ENCODE data around the gene AGBL1.

AGBL1 gene

DNA sequence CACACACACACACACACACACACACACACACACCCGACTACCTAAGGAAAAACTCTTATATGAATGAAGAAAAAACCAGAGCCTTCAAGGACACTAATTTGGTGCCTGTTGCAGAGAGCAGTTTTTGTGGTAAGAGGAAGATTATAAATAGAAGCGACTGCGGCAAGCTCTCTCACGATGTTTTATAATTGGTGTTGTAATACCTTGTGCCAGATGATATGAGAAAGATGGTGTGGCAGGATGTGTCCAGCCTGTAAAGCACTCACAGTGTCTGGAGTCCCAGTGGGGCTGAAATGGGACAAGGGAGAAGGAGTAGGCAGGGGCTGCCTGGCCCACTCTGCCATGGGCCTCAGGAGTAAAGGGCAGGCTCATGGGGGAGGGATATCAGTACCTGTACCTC is 839.9 kb downstream of the AGBL1 start:
- Histone ChIP-seq H3K27ac (ENCODE audit: low read depth, low read length) (no peak overlapping the region), H3K27me3 (ENCODE audit: insufficient read depth, low read length) (no peaks in the 10 kb centered on the region), H3K4me1 (ENCODE audit: insufficient read depth, low read length) (peaks cover 10% of the 10 kb centered on the region), H3K9ac (ENCODE audit: low read depth, low read length) (no peak overlapping the region), H3K4me3 (ENCODE audit: low read length) (no peak overlapping the region), H3K36me3 (ENCODE audit: insufficient read depth, low read length) (no peaks in the 10 kb centered on the region), H3K9me3 (ENCODE audit: insufficient read depth, low read depth, low read length) (no peaks in the 10 kb centered on the region)
- WGBS = 97% methylated on average over 3 of the region's 4 CpGs

GRCh38 chr15:86929461-86929860 is 849.8 kb downstream of the AGBL1 start:
- 94% methylated on average over 2 of the region's 2 CpGs for WGBS
- no peak overlapping the region for H3K4me3 ChIP-seq (ENCODE audit: low read length)
- no peaks in the 10 kb centered on the region for H3K4me1 ChIP-seq (ENCODE audit: insufficient read depth, low read length)
- H3K27me3 ChIP-seq (ENCODE audit: insufficient read depth, low read length) = no peaks in the 10 kb centered on the region
- no peaks in the 10 kb centered on the region for H3K9me3 ChIP-seq (ENCODE audit: insufficient read depth, low read depth, low read length)
- no peaks in the 10 kb centered on the region for H3K36me3 ChIP-seq (ENCODE audit: insufficient read depth, low read length)
- no peak overlapping the region for H3K27ac ChIP-seq (ENCODE audit: low read depth, low read length)
- H3K9ac ChIP-seq (ENCODE audit: low read depth, low read length) = no peak overlapping the region

DNA sequence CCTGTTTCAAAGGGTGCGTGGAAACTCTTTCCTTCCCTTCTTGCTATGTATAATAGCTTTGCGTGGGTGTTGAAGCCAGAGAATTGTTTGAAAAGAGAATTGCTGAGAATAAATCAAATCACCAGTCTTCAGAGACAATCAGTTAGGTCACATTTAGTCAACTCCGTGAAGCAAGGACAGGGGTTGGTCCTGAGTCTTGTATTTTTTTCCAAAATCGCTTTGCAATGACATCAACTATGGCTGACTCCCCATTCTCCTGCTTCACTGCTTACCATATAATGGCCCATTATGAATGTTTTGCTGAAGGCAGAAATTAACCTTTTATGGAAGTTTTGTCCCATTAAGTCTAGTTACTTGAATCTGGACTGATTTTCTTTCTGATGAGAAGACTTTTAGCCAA is 852.8 kb downstream of the AGBL1 start:
- Histone ChIP-seq H3K4me1 (ENCODE audit: insufficient read depth, low read length) (0 out of 2 replicates have a peak, but pooled peaks cover 3% of the 10 kb centered on the region), H3K36me3 (ENCODE audit: insufficient read depth, low read length) (no peaks in the 10 kb centered on the region), H3K9ac (ENCODE audit: low read depth, low read length) (no peak overlapping the region), H3K4me3 (ENCODE audit: low read length) (no peak overlapping the region), H3K27me3 (ENCODE audit: insufficient read depth, low read length) (no peaks in the 10 kb centered on the region), H3K27ac (ENCODE audit: low read depth, low read length) (no peak overlapping the region), H3K9me3 (ENCODE audit: insufficient read depth, low read depth, low read length) (no peaks in the 10 kb centered on the region)
- WGBS = 87% methylated on average over 3 of the region's 4 CpGs

- Histone ChIP-seq H3K4me1 (ENCODE audit: insufficient read depth, low read length) (peaks cover 11% of the 10 kb centered on the region; the same call in 1 of the 2 replicates), H3K9me3 (ENCODE audit: insufficient read depth, low read depth, low read length) (no peaks in the 10 kb centered on the region), H3K27me3 (ENCODE audit: insufficient read depth, low read length) (no peaks in the 10 kb centered on the region), H3K4me3 (ENCODE audit: low read length) (no peak overlapping the region), H3K36me3 (ENCODE audit: insufficient read depth, low read length) (no peaks in the 10 kb centered on the region), H3K27ac (ENCODE audit: low read depth, low read length) (no peak overlapping the region), H3K9ac (ENCODE audit: low read depth, low read length) (no peak overlapping the region)
- 85% methylated on average over 8 of the region's 8 CpGs for WGBS
Observed at GRCh38 chr15:86935841-86936240, 856.2 kb downstream of the AGBL1 start.

DNA sequence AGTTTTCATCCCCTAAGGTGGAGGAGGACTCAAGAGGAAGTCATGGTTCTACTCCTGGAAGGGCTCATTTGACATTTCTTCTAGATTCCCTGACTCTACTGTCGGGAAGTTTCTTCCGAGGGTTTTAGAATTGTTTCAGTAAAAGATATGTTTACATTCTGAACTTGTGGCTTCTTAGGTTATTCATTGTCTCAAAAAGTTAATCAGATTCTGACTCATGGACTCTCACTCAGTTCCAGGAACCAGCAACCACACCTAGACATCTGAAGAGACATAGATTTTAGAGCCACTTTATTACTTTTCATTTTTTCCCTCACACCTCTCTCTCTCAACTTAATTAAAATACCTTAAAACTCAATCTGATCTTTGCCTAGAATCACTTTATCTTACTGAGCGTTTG is 862.6 kb downstream of the AGBL1 start:
- no peak overlapping the region for H3K4me3 ChIP-seq (ENCODE audit: low read length)
- H3K36me3 ChIP-seq (ENCODE audit: insufficient read depth, low read length) = no peaks in the 10 kb centered on the region
- no peak overlapping the region for H3K27ac ChIP-seq (ENCODE audit: low read depth, low read length)
- no peak overlapping the region for H3K9ac ChIP-seq (ENCODE audit: low read depth, low read length)
- H3K4me1 ChIP-seq (ENCODE audit: insufficient read depth, low read length) = peaks cover 9% of the 10 kb centered on the region; the same call in 1 of the 2 replicates
- 0 out of 2 replicates have a peak, but pooled peaks cover 3% of the 10 kb centered on the region for H3K9me3 ChIP-seq (ENCODE audit: insufficient read depth, low read depth, low read length)
- H3K27me3 ChIP-seq (ENCODE audit: insufficient read depth, low read length) = no peaks in the 10 kb centered on the region
- WGBS = 92% methylated on average over 3 of the region's 3 CpGs

- Histone ChIP-seq H3K27me3 (ENCODE audit: insufficient read depth, low read length) (no peaks in the 10 kb centered on the region), H3K4me3 (ENCODE audit: low read length) (no peak overlapping the region), H3K27ac (ENCODE audit: low read depth, low read length) (no peak overlapping the region), H3K9me3 (ENCODE audit: insufficient read depth, low read depth, low read length) (no peaks in the 10 kb centered on the region), H3K9ac (ENCODE audit: low read depth, low read length) (no peak overlapping the region), H3K4me1 (ENCODE audit: insufficient read depth, low read length) (no peaks in the 10 kb centered on the region), H3K36me3 (ENCODE audit: insufficient read depth, low read length) (no peaks in the 10 kb centered on the region)
- WGBS = 93% methylated on average over 4 of the region's 4 CpGs
Observed at GRCh38 chr15:86948719-86949118, 869.0 kb downstream of the AGBL1 start.

- Histone ChIP-seq H3K4me3 (ENCODE audit: low read length) (no peak overlapping the region), H3K4me1 (ENCODE audit: insufficient read depth, low read length) (no peaks in the 10 kb centered on the region), H3K9me3 (ENCODE audit: insufficient read depth, low read depth, low read length) (no peaks in the 10 kb centered on the region), H3K9ac (ENCODE audit: low read depth, low read length) (no peak overlapping the region), H3K27ac (ENCODE audit: low read depth, low read length) (no peak overlapping the region), H3K27me3 (ENCODE audit: insufficient read depth, low read length) (no peaks in the 10 kb centered on the region), H3K36me3 (ENCODE audit: insufficient read depth, low read length) (no peaks in the 10 kb centered on the region)
Observed at GRCh38 chr15:86959254-86959653, 879.6 kb downstream of the AGBL1 start.

DNA sequence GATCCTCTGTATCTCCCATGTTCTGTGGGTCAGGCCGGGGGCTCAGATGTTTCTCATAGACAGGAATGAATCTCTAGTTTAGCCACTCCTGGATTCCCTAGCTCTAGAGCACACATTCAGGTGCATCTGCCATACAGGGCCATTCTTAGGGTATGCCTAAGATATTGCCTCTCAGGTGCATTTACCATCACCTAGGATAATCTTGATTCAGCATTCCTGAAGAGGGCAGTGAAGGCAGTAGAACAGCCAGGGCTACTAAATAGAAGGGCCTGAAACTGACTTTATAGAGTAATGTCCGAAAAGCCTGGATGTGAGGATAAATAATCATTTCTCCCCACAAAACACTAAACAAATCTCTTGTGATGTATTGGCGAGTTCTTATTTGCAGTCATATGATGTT is 882.0 kb downstream of the AGBL1 start:
- no peak overlapping the region for H3K9ac ChIP-seq (ENCODE audit: low read depth, low read length)
- no peaks in the 10 kb centered on the region for H3K36me3 ChIP-seq (ENCODE audit: insufficient read depth, low read length)
- H3K27me3 ChIP-seq (ENCODE audit: insufficient read depth, low read length) = no peaks in the 10 kb centered on the region
- no peak overlapping the region for H3K4me3 ChIP-seq (ENCODE audit: low read length)
- 94% methylated on average over 1 of the region's 3 CpGs for WGBS
- no peaks in the 10 kb centered on the region for H3K9me3 ChIP-seq (ENCODE audit: insufficient read depth, low read depth, low read length)
- H3K27ac ChIP-seq (ENCODE audit: low read depth, low read length) = no peak overlapping the region
- no peaks in the 10 kb centered on the region for H3K4me1 ChIP-seq (ENCODE audit: insufficient read depth, low read length)

DNA sequence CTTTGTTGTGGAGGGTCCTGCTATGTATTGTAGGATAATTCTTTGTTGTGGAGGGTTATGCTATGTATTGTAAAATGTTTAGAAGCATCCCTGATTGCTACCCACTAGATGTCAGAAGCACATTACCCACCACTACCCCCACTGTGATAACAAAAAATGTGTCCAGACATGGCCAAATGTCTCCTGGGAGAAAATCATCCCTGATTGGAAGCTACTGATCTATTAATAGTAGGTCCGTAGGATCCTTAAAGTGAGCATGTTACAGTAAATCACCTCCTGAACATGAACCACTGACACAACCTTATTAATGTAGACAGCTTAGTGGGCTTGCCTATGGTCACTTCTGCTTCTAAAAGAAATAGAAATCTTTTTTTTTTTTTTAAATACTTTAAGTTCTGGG is 884.6 kb downstream of the AGBL1 start:
- Histone ChIP-seq H3K9me3 (ENCODE audit: insufficient read depth, low read depth, low read length) (no peaks in the 10 kb centered on the region), H3K36me3 (ENCODE audit: insufficient read depth, low read length) (no peaks in the 10 kb centered on the region), H3K27me3 (ENCODE audit: insufficient read depth, low read length) (no peaks in the 10 kb centered on the region), H3K4me1 (ENCODE audit: insufficient read depth, low read length) (no peaks in the 10 kb centered on the region), H3K9ac (ENCODE audit: low read depth, low read length) (no peak overlapping the region), H3K4me3 (ENCODE audit: low read length) (no peak overlapping the region), H3K27ac (ENCODE audit: low read depth, low read length) (no peak overlapping the region)
- 100% methylated on average over 1 of the region's 1 CpG for WGBS

DNA sequence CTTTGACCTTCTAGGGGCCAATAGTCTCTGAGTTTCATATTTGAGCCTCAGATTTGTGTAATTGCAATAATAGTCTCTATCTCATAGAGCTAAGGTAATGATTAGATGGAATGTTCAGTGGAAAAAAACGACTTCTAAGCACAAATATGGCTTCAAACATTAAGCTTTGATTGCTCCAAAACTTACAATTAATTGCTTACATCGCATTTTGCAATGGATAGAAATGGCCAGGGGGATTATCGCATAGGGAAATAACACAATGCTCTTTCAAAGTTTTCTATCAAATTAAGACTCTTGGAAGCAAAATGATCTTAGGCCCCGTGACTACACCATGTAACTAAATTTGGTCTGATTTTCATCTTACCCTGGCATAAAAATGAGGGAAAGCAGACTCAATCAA is 888.6 kb downstream of the AGBL1 start:
- peaks cover 2% of the 10 kb centered on the region; the same call in 1 of the 2 replicates for H3K4me1 ChIP-seq (ENCODE audit: insufficient read depth, low read length)
- no peak overlapping the region for H3K4me3 ChIP-seq (ENCODE audit: low read length)
- no peak overlapping the region for H3K9ac ChIP-seq (ENCODE audit: low read depth, low read length)
- H3K27me3 ChIP-seq (ENCODE audit: insufficient read depth, low read length) = no peaks in the 10 kb centered on the region
- WGBS = 93% methylated on average over 4 of the region's 4 CpGs
- H3K9me3 ChIP-seq (ENCODE audit: insufficient read depth, low read depth, low read length) = no peaks in the 10 kb centered on the region
- no peak overlapping the region for H3K27ac ChIP-seq (ENCODE audit: low read depth, low read length)
- H3K36me3 ChIP-seq (ENCODE audit: insufficient read depth, low read length) = no peaks in the 10 kb centered on the region

GRCh38 chr15:86969364-86969763 is 889.7 kb downstream of the AGBL1 start:
- no peak overlapping the region for H3K27ac ChIP-seq (ENCODE audit: low read depth, low read length)
- no peaks in the 10 kb centered on the region for H3K27me3 ChIP-seq (ENCODE audit: insufficient read depth, low read length)
- no peaks in the 10 kb centered on the region for H3K9me3 ChIP-seq (ENCODE audit: insufficient read depth, low read depth, low read length)
- no peak overlapping the region for H3K4me3 ChIP-seq (ENCODE audit: low read length)
- 95% methylated on average over 4 of the region's 4 CpGs for WGBS
- no peaks in the 10 kb centered on the region for H3K36me3 ChIP-seq (ENCODE audit: insufficient read depth, low read length)
- H3K9ac ChIP-seq (ENCODE audit: low read depth, low read length) = no peak overlapping the region
- peaks cover 6% of the 10 kb centered on the region; the same call in 1 of the 2 replicates for H3K4me1 ChIP-seq (ENCODE audit: insufficient read depth, low read length)

GRCh38 chr15:86973284-86973844 is 893.7 kb downstream of the AGBL1 start:
- Histone ChIP-seq H3K9me3 (ENCODE audit: insufficient read depth, low read depth, low read length) (no peaks in the 10 kb centered on the region), H3K27ac (ENCODE audit: low read depth, low read length) (no peak overlapping the region), H3K27me3 (ENCODE audit: insufficient read depth, low read length) (no peaks in the 10 kb centered on the region), H3K36me3 (ENCODE audit: insufficient read depth, low read length) (no peaks in the 10 kb centered on the region), H3K9ac (ENCODE audit: low read depth, low read length) (no peak overlapping the region), H3K4me1 (ENCODE audit: insufficient read depth, low read length) (peaks cover 6% of the 10 kb centered on the region; the same call in 1 of the 2 replicates), H3K4me3 (ENCODE audit: low read length) (no peak overlapping the region)
- 92% methylated on average over 1 of the region's 2 CpGs for WGBS
